Activated effector memory CD4-positive, alpha-beta T cell treated with Interleukin-2 at 50 U/mL for 16 hours (primary cell): Measurements from ENCODE around the gene C10orf120.

Experiments
- DNase-seq: peaks from one replicate; pipeline ENCODE4 v3.0.0-alpha.2; 2020

The C10orf120 gene

DNA sequence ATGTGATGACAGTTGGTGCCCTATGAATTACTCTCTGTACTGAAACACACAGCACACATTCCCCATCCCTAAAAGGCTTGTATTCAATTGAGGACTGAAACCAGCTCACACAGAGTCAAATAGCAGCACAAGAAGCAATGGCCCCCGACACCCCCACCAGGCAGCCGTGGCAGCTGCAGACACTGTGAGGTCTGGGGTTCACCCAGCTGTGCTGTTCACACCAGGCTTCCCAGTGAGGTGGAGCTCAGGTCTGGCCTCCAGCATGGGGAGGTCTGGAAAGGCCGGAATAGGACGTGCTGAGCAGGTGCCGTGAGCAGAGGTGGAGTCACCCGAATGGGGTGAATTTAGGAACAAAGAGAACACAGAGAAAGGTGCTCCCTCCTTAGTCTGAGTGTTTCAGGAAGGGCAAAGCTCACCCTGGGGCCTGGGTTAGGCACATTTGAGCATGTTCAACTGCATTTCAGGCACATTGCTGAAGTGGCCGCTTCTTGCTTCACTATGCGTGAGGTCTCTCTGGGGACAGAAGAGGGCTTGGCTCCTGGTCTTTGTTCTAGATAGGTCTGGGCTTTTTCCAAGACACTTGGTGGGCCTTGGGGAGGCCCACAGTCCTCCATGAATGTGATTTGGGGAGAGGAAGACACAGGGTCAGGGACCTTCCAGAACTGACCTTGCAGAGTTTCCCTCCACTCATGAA, 41.1 kb downstream of the C10orf120 start:
- DNase-seq = no peak

DNA sequence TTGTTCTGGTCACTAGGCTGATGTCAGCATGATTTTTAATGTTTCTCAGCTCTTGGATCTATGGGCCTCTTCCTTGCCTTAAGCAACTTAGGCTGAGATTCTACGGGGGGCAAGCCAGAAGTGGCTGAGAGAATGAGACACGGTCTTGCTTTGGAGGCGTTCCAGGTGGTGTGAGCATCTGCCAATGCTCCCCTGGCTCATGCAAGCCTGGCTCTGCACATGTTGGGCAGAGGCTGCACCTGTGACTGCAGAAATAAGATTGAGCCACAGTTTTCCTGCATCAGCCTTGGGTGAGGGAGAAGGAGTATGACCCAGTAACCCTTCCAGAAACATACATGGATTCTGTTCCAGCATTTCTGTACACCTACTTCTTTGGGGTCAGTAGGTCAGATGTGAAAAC, 41.9 kb downstream of the C10orf120 start:
- DNase-seq = no peak

DNA sequence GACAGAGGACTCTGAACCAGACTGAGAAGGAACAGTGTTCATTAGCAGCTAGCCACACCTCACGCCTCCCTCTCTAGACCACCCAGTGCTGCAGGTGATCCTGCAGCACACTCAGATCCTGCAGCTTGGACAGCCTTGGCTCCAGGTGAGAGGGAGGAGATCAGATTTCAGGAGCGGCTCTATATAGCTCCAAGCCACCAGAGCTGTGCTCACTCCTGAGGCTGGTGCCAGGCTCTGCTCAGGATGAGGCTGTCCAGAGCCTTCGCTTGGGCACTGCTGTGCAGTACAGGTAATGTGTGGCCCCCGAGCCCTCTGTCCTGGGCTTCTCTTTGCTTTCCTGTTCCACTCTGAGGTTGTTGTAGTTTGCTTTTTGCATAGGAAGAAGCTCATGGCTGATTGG, 42.4 kb downstream of the C10orf120 start:
- DNase-seq = no peak

DNA sequence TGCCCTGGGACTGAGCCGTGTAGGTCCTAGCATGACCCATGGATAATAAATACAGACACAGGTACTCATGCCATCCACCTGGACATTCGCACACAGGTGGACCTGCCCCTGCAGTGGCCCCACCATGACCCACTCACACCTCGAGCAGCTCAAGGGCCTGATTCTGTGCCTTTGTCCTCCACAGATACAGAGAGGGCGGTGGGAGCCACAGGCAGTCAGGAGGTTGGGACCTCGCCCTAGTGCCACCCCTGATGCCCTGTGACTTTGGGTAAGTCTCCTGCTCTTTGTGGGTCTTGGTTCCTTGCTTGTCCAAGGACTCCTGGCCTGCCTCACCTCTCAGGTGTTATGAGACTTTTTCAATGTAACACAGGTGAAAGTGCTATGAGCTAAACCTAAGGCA, 42.9 kb downstream of the C10orf120 start:
- no peak for DNase-seq

DNA sequence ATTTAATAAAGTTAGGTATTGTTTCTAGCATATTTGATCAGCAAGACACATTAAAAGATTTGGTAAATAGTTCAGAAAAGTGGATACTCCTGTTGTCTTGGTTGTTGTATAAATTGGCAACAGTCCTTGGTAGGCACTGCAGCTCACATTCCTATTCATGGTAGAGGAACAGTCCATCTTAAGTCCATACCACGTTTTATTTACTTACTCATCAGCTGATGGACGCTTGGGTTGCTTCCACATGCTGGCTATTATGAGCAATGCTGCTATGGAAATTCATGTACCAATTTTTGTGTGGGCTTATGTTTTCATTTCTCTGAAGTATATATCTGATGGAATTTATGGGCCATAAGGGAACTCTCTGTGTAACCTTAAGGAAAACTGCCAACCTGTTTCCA, 43.3 kb downstream of the C10orf120 start:
- DNase-seq = no peak

DNA sequence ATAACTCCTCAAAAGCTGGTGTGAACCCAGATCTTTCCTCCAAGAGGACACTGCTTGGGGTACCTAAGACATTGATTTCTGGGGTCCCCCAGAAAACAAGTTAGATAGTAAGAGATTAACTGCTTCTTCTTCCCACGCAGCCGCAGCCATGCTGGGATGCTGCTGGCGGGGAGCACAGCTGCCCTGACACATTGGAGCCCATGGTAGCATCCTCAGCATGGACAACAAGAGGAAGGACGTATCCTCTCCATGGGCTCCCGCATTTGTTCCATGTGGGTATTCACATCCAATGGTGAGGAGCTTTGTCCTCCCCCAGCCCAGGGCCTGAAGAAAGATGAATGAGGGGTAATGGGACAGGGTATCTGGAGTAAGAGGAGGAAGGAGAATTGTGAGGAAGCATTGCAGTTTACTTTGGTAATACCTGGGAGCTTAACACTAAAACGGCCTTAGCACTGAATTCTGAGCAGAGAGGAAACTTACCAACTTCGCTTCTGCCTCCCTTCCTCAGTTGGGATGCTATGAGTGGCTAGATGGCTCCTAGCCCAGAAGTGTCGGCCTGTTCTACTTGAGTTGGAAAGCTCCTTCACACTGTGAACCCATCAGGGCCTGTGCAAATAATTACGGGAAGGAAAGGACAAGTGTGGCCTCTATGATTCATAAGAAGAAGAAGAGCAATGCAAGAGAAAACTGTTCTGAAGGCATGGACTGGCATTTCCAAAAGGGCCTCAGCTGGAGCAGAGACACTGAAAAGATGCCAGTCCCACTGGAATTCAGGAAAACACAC, 43.9 kb downstream of the C10orf120 start:
- DNase-seq = no peak

DNA sequence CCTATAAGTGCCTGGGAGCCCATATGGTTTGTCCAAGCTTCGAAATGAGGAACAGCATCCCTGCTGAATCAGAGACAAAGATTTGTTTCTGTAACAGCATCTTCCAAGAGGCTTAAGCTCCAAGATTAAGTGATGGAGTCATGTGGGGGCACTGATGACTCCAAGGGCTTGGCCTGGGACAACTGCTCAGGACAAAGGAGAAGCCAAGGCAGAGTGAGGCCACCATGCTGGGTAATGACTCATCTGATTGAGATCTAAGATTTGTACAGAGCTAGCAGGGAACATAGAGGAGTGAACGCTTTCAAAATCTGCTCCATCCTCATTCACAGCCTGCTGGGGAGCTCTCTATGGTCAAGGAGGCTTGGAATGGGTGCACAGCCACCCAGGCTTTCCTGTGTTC, 49.3 kb downstream of the C10orf120 start:
- DNase-seq = no peak

DNA sequence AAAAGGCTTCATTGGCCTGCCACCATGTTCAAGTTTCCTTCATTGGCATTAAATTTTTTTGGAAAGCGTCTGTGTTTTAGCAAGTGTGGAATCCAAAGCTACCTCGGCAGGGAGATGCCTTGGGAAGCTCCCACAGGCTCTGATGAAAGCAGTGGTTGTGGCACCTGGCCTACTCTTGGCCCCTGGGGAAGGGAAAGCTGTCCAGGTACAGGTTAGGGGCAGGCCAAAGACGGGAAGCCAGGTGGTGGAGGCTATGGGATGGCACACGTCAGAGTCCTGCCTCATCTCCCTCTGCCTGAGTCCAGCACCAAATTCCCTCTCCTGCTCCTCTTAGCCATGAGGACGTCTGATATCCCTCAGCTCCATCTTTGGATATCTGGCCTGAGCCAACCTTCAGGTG, 49.7 kb downstream of the C10orf120 start:
- DNase-seq = no peak

DNA sequence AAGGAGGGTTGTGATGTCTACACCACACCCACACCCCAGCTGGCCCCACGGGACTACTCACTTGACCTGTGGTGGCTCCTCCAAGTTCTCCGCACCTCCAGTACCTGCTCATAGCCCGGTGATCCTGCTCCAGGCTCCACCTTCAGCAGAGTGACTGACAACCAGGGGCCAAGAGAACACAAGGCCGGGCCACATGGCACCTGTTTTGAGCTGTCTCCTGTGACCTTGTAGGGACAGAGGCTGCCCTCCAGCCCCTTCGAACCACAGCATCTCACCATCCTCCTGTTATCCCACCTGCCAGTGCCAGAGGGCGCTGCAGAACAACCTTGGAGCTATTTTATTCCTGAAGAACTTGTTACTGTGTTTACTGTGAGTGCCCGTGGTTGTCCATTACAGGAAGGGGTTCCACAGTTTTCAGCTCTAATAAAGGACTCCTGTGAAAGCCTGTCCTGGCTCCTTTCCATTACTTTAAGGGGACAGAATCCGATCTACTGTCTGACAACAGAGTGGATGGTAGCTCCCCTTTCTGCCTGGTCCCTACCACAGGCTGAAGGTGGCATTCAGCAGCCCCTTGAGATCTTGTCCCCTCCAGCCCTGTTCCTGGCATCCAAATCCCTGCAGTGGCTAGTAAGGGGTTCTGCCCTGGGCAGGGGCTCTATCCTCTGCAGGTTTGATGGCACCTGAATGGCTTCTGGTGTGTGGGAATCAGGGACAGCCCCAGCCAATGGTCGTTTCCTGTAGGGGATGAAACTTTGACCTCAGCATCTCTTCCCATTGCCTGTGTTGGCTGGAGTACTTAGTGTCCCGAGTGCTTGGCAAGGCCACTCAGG, 50.8 kb downstream of the C10orf120 start:
- no peak for DNase-seq
